Tibial nerve (tissue), 4 donors: Measurements from ENCODE around the gene CALHM2. TPM values are rescaled to one million over a fixed set of nuclear protein-coding genes. Genes with fewer than 3 reads are reported as not detected.
"Not testable (repeated sequence)": the region's sequence is repeated elsewhere in the genome, so short reads cannot be mapped to it uniquely, and the experiment has no call there.

ENCODE experiments used
- DNase-seq, 2 donors: peaks; one replicate each; pipeline ENCODE4 v3.0.0-alpha.2; 2019; ENCODE audit warnings: low spot score in 2 of 2
- H3K27ac ChIP-seq, 4 donors: fragments of 200-600 bp; sonication (generic) in 3 of 4; one replicate each; pipeline ENCODE4 v1.5.1; 2017 to 2019; ENCODE audit warnings: mild to moderate bottlenecking in 1 of 4
- H3K27me3 ChIP-seq, 2 donors: fragments of 200-600 bp; sonication (generic) in 1 of 2; one replicate each; pipeline versions ENCODE4 v1.5.1 to v1.6.0; 2017 to 2019
- H3K36me3 ChIP-seq, 3 donors: fragments of 200-600 bp; sonication (generic); one replicate each; pipeline ENCODE4 v1.5.1; 2018 to 2019
- H3K4me1 ChIP-seq, 4 donors: fragments of 200-600 bp; sonication (generic) in 3 of 4; one replicate each; pipeline ENCODE4 v1.5.1; 2017 to 2019
- H3K4me3 ChIP-seq, 4 donors: fragments of 200-600 bp; sonication (generic) in 3 of 4; one replicate each; pipeline ENCODE4 v1.5.1; 2017 to 2019; ENCODE audit warnings: mild to moderate bottlenecking in 1 of 4, moderate library complexity in 1 of 4
- H3K9me3 ChIP-seq, 4 donors: fragments of 200-600 bp; sonication (generic) in 3 of 4; one replicate each; pipeline ENCODE4 v1.5.1; 2017 to 2019
- CTCF ChIP-seq, 5 experiments: fragments of 200-600 bp in 3 of 5; fragments of 450-650 bp in 2 of 5; sonication (generic) in 3 of 5; IDR thresholded peaks; one replicate each; pipeline ENCODE4 v1.5.1; 2016 to 2019; ENCODE audit warnings: antibody characterized with exemption in 5 of 5, mild to moderate bottlenecking in 3 of 5, moderate library complexity in 2 of 5
- EP300 ChIP-seq, 2 donors: sonication (generic); formaldehyde crosslinking; IDR thresholded peaks; one replicate each; pipeline ENCODE4 v1.6.1; 2017; ENCODE audit warnings: antibody characterized with exemption in 2 of 2, mild to moderate bottlenecking in 1 of 2
- POLR2A ChIP-seq, 2 donors: fragments of 450-650 bp; IDR thresholded peaks; one replicate each; pipeline ENCODE4 v1.6.1; 2017; ENCODE audit warnings: antibody characterized with exemption in 2 of 2, mild to moderate bottlenecking in 2 of 2, moderate library complexity in 2 of 2
- WGBS, 2 donors: methylation state at CpG; one replicate each; pipeline ENCODE4 v1.1.5; 2018; 5-methylcytosine and 5-hydroxymethylcytosine counted together
- total RNA-seq, 4 donors: library from RNA; depleted of rRNA; stranded (reverse); fragments of >200 nt; gene quantifications; one replicate each; pipeline ENCODE4 v1.1.0, GENCODE V29; 2016

CALHM2 gene
- total RNA-seq, 4 donors from 2014 or later: 61.4 to 119 (median 65.6) TPM

- no peak overlapping the region for H3K27ac ChIP-seq
- H3K27me3 ChIP-seq: no peaks in the 10 kb centered on the region
- no peaks in the 10 kb centered on the region for H3K4me1 ChIP-seq
- 83 to 87% methylated on average over 5 of the region's 5 CpGs for WGBS, 2 donors
- no peak for TF ChIP-seq POLR2A (IDR thresholded peaks at IDR 0.05)
- TF ChIP-seq EP300 (IDR thresholded peaks at IDR 0.05): no peak
- TF ChIP-seq CTCF (IDR thresholded peaks at IDR 0.05): no peak
- no peak overlapping the region for H3K4me3 ChIP-seq
- no peak for DNase-seq
- H3K36me3 ChIP-seq: peaks cover 0 to 97% (median 54%) of the 10 kb centered on the region in 3 donors
- H3K9me3 ChIP-seq: no peaks in the 10 kb centered on the region
Observed at GRCh38 chr10:103417601-103418000, 34.6 kb downstream of the CALHM2 start.

GRCh38 chr10:103417148-103417469 lies 35.1 kb downstream of the CALHM2 start:
- peaks cover 0 to 97% (median 52%) of the 10 kb centered on the region in 3 donors for H3K36me3 ChIP-seq
- DNase-seq, H3K9me3 ChIP-seq, H3K27me3 ChIP-seq, H3K4me3 ChIP-seq, H3K27ac ChIP-seq, H3K4me1 ChIP-seq: not testable (repeated sequence)
- WGBS, 2 donors: 86 to 90% methylated on average over 5 of the region's 5 CpGs
- peak in 1 of 5 experiments; percentile 5 for TF ChIP-seq CTCF (IDR thresholded peaks at IDR 0.05)

GRCh38 chr10:103416436-103417147 lies 35.6 kb downstream of the CALHM2 start:
- Histone ChIP-seq H3K9me3 (no peaks in the 10 kb centered on the region), H3K27me3 (no peaks in the 10 kb centered on the region), H3K4me3 (no peak overlapping the region), H3K27ac (no peak overlapping the region), H3K4me1 (no peaks in the 10 kb centered on the region), H3K36me3 (peaks cover 0 to 100% (median 56%) of the 10 kb centered on the region in 3 donors)
- TF ChIP-seq EP300 (IDR thresholded peaks at IDR 0.05) (no peak), POLR2A (IDR thresholded peaks at IDR 0.05) (no peak), CTCF (IDR thresholded peaks at IDR 0.05) (peak; percentile 47 to 76 (median 56))
- WGBS, 2 donors: 44 to 49% methylated on average over 7 to 8 of the region's 8 CpGs
- DNase-seq: peak; percentile 64 to 93

GRCh38 chr10:103415581-103415980 lies 36.6 kb downstream of the CALHM2 start:
- Histone ChIP-seq H3K4me3 (no peak overlapping the region), H3K36me3 (peaks cover 0 to 100% (median 47%) of the 10 kb centered on the region in 3 donors), H3K9me3 (no peaks in the 10 kb centered on the region), H3K4me1 (no peaks in the 10 kb centered on the region), H3K27me3 (no peaks in the 10 kb centered on the region), H3K27ac (no peak overlapping the region)
- DNase-seq: no peak
- 78 to 80% methylated on average over 8 of the region's 8 CpGs for WGBS, 2 donors
- TF ChIP-seq CTCF (IDR thresholded peaks at IDR 0.05): no peak
- no peak for TF ChIP-seq POLR2A (IDR thresholded peaks at IDR 0.05)
- TF ChIP-seq EP300 (IDR thresholded peaks at IDR 0.05): no peak

GRCh38 chr10:103413564-103413963 lies 38.6 kb downstream of the CALHM2 start:
- H3K9me3 ChIP-seq: no peaks in the 10 kb centered on the region
- TF ChIP-seq POLR2A (IDR thresholded peaks at IDR 0.05) (no peak), EP300 (IDR thresholded peaks at IDR 0.05) (no peak), CTCF (IDR thresholded peaks at IDR 0.05) (no peak)
- H3K27me3 ChIP-seq: no peaks in the 10 kb centered on the region
- peaks cover 0 to 99% (median 46%) of the 10 kb centered on the region in 3 donors for H3K36me3 ChIP-seq
- no peak overlapping the region for H3K4me3 ChIP-seq
- no peaks in the 10 kb centered on the region for H3K4me1 ChIP-seq
- 69 to 70% methylated on average over 2 of the region's 2 CpGs for WGBS, 2 donors
- no peak for DNase-seq
- no peak overlapping the region for H3K27ac ChIP-seq
